Astrocyte (in vitro differentiated cells and primary cell): Measurements from ENCODE around the gene SLC39A7. TPM values are rescaled to one million over a fixed set of nuclear protein-coding genes. Genes with fewer than 3 reads are reported as not detected.

Experiments
- DNase-seq: peaks from one replicate; pipeline ENCODE4 v3.0.0-alpha.2; 2010; ENCODE audit warnings: low read depth
- FAIRE-seq: peaks from 2 replicates; lab custom pipeline; 2011; peaks lifted over from hg19 to GRCh38; lab: Jason Lieb, UNC
- H2AFZ ChIP-seq: 2 replicates; pipeline ENCODE4 v1.6.0; 2012; ENCODE audit warnings: low read depth, low read length, inconsistent platforms
- H3K27ac ChIP-seq: 2 replicates; pipeline ENCODE4 v1.5.1; 2011; ENCODE audit warnings: low read depth, low read length, inconsistent platforms
- H3K27me3 ChIP-seq: 2 replicates; pipeline ENCODE4 v1.6.0; 2011; ENCODE audit warnings: low read length, inconsistent platforms; ENCODE audit not compliant: insufficient read depth
- H3K36me3 ChIP-seq: 2 replicates; pipeline ENCODE4 v1.5.1; 2011; ENCODE audit warnings: low read length, inconsistent platforms; ENCODE audit not compliant: insufficient read depth
- H3K4me1 ChIP-seq: 2 replicates; pipeline ENCODE4 v1.5.1; 2011; ENCODE audit warnings: low read length, inconsistent platforms; ENCODE audit not compliant: insufficient read depth
- H3K4me2 ChIP-seq: 2 replicates; pipeline ENCODE4 v1.6.0; 2012; ENCODE audit warnings: low read length, inconsistent platforms
- H3K4me3 ChIP-seq: 2 replicates; pipeline ENCODE4 v1.5.1; 2011; ENCODE audit warnings: low read depth, mild to moderate bottlenecking, low read length, inconsistent platforms; ENCODE audit not compliant: insufficient read depth
- H3K79me2 ChIP-seq: 2 replicates; pipeline ENCODE4 v1.6.0; 2012; ENCODE audit warnings: mild to moderate bottlenecking, low read length, inconsistent platforms; ENCODE audit not compliant: insufficient read depth
- H3K9ac ChIP-seq: 2 replicates; pipeline ENCODE4 v1.6.0; 2012; ENCODE audit warnings: mild to moderate bottlenecking, low read length, inconsistent platforms
- H3K9me3 ChIP-seq: 2 replicates; pipeline ENCODE4 v1.5.1; 2012; ENCODE audit warnings: low read depth, mild to moderate bottlenecking, low read length, inconsistent platforms; ENCODE audit not compliant: insufficient read depth
- H4K20me1 ChIP-seq: 2 replicates; pipeline ENCODE4 v1.6.0; 2012; ENCODE audit warnings: low read length, inconsistent platforms; ENCODE audit not compliant: insufficient read depth
- H3K27ac Mint-ChIP-seq: one replicate; pipeline ENCODE4 v1.8.0; 2021; ENCODE audit warnings: mild to moderate bottlenecking, mixed read lengths; ENCODE audit not compliant: unreplicated experiment
- H3K27me3 Mint-ChIP-seq: one replicate; pipeline ENCODE4 v1.8.0; 2021; ENCODE audit warnings: low read depth, mixed read lengths; ENCODE audit not compliant: unreplicated experiment
- H3K36me3 Mint-ChIP-seq: one replicate; pipeline ENCODE4 v1.8.0; 2021; ENCODE audit warnings: low read depth, mixed read lengths; ENCODE audit not compliant: unreplicated experiment
- H3K4me1 Mint-ChIP-seq: one replicate; pipeline ENCODE4 v1.8.0; 2021; ENCODE audit warnings: low read depth, mixed read lengths; ENCODE audit not compliant: unreplicated experiment
- H3K4me3 Mint-ChIP-seq: one replicate; pipeline ENCODE4 v1.8.0; 2021; ENCODE audit warnings: mild to moderate bottlenecking, moderate library complexity, mixed read lengths; ENCODE audit not compliant: unreplicated experiment
- H3K9me3 Mint-ChIP-seq: one replicate; pipeline ENCODE4 v1.8.0; 2021; ENCODE audit warnings: mild to moderate bottlenecking, mixed read lengths; ENCODE audit not compliant: unreplicated experiment
- CTCF ChIP-seq: IDR thresholded peaks from 2 replicates; pipeline ENCODE4 v1.5.1; 2011; ENCODE audit warnings: low read depth, mild to moderate bottlenecking, inconsistent platforms, low read length, moderate library complexity; ENCODE audit not compliant: insufficient read depth
- EZH2 ChIP-seq: IDR thresholded peaks from 2 replicates; pipeline ENCODE4 v1.6.1; 2012; ENCODE audit warnings: mild to moderate bottlenecking, low read length, inconsistent platforms; ENCODE audit not compliant: insufficient read depth
- total RNA-seq: library from RNA; stranded (reverse); gene quantifications from 2 replicates; pipeline ENCODE4 v1.2.1, GENCODE V29; 2021

SLC39A7 gene
- total RNA-seq, 1 donor from 2014 or later, result 150 TPM

- Histone ChIP-seq H3K4me1 (peaks cover 46% of the 10 kb centered on the region), H3K9ac (peak within 1 kb of the TSS; percentile 99), H4K20me1 (peaks cover 23% of the 10 kb centered on the region), H3K4me2 (peak within 1 kb of the TSS; percentile 96), H3K36me3 (peaks cover 20% of the 10 kb centered on the region), H3K27me3 (no peaks in the 10 kb centered on the region), H3K9me3 (no peaks in the 10 kb centered on the region), H3K4me3 (peak within 1 kb of the TSS; percentile 80), H3K27ac (peak within 1 kb of the TSS; percentile 96), H2AFZ (peak within 1 kb of the TSS; percentile 39), H3K79me2 (peaks cover 36% of the 10 kb centered on the region)
- no peak for FAIRE-seq
- TF ChIP-seq EZH2, result no peak
- Mint-ChIP-seq H3K4me1 (peaks cover 36% of the 10 kb centered on the region), H3K27ac (peak within 1 kb of the TSS; percentile 97), H3K9me3 (peaks cover 5% of the 10 kb centered on the region), H3K4me3 (peak within 1 kb of the TSS; percentile 89), H3K27me3 (peaks cover 1% of the 10 kb centered on the region), H3K36me3 (peaks cover 20% of the 10 kb centered on the region)
- peak; percentile 44 for DNase-seq
These were observed 7.7 kb downstream of the SLC39A7 start, which contains the start of gene RING1 for GRCh38 chr6:33208091-33208967. RING1 (plus strand) TSS chr6:33208500; CDS start chr6:33208823, 323 bp downstream.

- Mint-ChIP-seq H3K4me1 (peaks cover 26% of the 10 kb centered on the region), H3K27ac (no peak overlapping the region), H3K4me3 (peak overlapping the region; percentile 89), H3K36me3 (peaks cover 15% of the 10 kb centered on the region), H3K27me3 (peaks cover 13% of the 10 kb centered on the region), H3K9me3 (peaks cover 5% of the 10 kb centered on the region)
- Histone ChIP-seq H3K27me3 (no peaks in the 10 kb centered on the region), H3K4me2 (no peak overlapping the region), H3K79me2 (peaks cover 26% of the 10 kb centered on the region), H2AFZ (no peak overlapping the region), H3K9me3 (no peaks in the 10 kb centered on the region), H3K27ac (no peak overlapping the region), H3K36me3 (peaks cover 13% of the 10 kb centered on the region), H3K4me1 (peaks cover 36% of the 10 kb centered on the region), H3K9ac (no peak overlapping the region), H3K4me3 (no peak overlapping the region), H4K20me1 (peaks cover 13% of the 10 kb centered on the region)
- FAIRE-seq (no peak), DNase-seq (no peak)
- TF ChIP-seq CTCF, result no peak
- TF ChIP-seq EZH2, result no peak
These were observed 9.2 kb downstream of the SLC39A7 start for GRCh38 chr6:33209856-33210255.

GRCh38 chr6:33211136-33211535 lies 10.5 kb downstream of the SLC39A7 start:
- no peak overlapping the region for H3K27ac Mint-ChIP-seq
- DNase-seq (no peak), FAIRE-seq (no peak)
- Histone ChIP-seq H3K9me3 (no peaks in the 10 kb centered on the region), H3K27ac (no peak overlapping the region), H3K4me1 (peaks cover 23% of the 10 kb centered on the region), H4K20me1 (peaks cover 13% of the 10 kb centered on the region), H3K27me3 (no peaks in the 10 kb centered on the region), H3K79me2 (peaks cover 26% of the 10 kb centered on the region), H2AFZ (no peak overlapping the region), H3K9ac (no peak overlapping the region), H3K4me3 (no peak overlapping the region), H3K36me3 (peaks cover 13% of the 10 kb centered on the region), H3K4me2 (no peak overlapping the region)
- peaks cover 15% of the 10 kb centered on the region for H3K36me3 Mint-ChIP-seq
- H3K9me3 Mint-ChIP-seq, result peaks cover 2% of the 10 kb centered on the region
- H3K4me1 Mint-ChIP-seq, result peaks cover 14% of the 10 kb centered on the region
- TF ChIP-seq CTCF, result no peak
- no peak for TF ChIP-seq EZH2
- peaks cover 19% of the 10 kb centered on the region for H3K27me3 Mint-ChIP-seq
- H3K4me3 Mint-ChIP-seq, result no peak overlapping the region
